Middle frontal gyrus (tissue), 1 donor: ENCODE measurements around the gene KDM3B.
A peak's percentile ranks its signal among the peaks of the same experiment; 100 is the strongest.

Source experiments
- DNase-seq: peaks from one replicate; pipeline ENCODE4 v3.0.0-alpha.2; 2015; ENCODE audit warnings: low spot score; ENCODE audit errors: extremely low spot score

Gene KDM3B

GRCh38 chr5:138448481-138449398 is 96.3 kb downstream of the KDM3B start:
- DNase-seq = no peak

- DNase-seq = peak; percentile 70
Measured at GRCh38 chr5:138449501-138450239, 97.2 kb downstream of the KDM3B start.

GRCh38 chr5:138450971-138451370 is 98.5 kb downstream of the KDM3B start:
- DNase-seq = no peak

GRCh38 chr5:138452720-138453119 is 100.2 kb downstream of the KDM3B start:
- no peak for DNase-seq

- no peak for DNase-seq
Measured at GRCh38 chr5:138453590-138453989, 101.1 kb downstream of the KDM3B start.

- no peak for DNase-seq
Measured at GRCh38 chr5:138454121-138454520, 101.6 kb downstream of the KDM3B start.

- peak; percentile 53 for DNase-seq
Measured at GRCh38 chr5:138455232-138455930, 102.9 kb downstream of the KDM3B start.

GRCh38 chr5:138457531-138458275 is 105.2 kb downstream of the KDM3B start:
- no peak for DNase-seq

- DNase-seq = no peak
Measured at GRCh38 chr5:138458384-138458783, 105.9 kb downstream of the KDM3B start.

GRCh38 chr5:138458856-138459255 is 106.4 kb downstream of the KDM3B start:
- DNase-seq = no peak

GRCh38 chr5:138459311-138459933 is 106.9 kb downstream of the KDM3B start:
- no peak for DNase-seq

GRCh38 chr5:138460032-138460693 is 107.7 kb downstream of the KDM3B start:
- DNase-seq = no peak

GRCh38 chr5:138461343-138462125 is 109.0 kb downstream of the KDM3B start:
- no peak for DNase-seq

GRCh38 chr5:138463419-138464007 is 111.0 kb downstream of the KDM3B start:
- no peak for DNase-seq

- peak; percentile 91 for DNase-seq
Measured at GRCh38 chr5:138464008-138464387, 111.5 kb downstream of the KDM3B start.

- DNase-seq = peak; percentile 97
Measured at GRCh38 chr5:138464388-138465260, 112.1 kb downstream of the KDM3B start.

GRCh38 chr5:138465261-138466124 is 113.0 kb downstream of the KDM3B start, which contains the start of gene EGR1:
Gene EGR1, plus strand, starts transcription at chr5:138465479. Its CDS starts 283 bp downstream, at chr5:138465762.
- DNase-seq = peak; percentile 92
